ENCODE results near the gene ISM1. TPM values are rescaled to one million over a fixed set of nuclear protein-coding genes. Genes with fewer than 3 reads are reported as not detected.
A peak's percentile ranks its signal among the peaks of the same experiment; 100 is the strongest.

Gene ISM1
- polyA plus RNA-seq, 3 donors: 3.9 to 4.4 (median 4.3) TPM

DNA sequence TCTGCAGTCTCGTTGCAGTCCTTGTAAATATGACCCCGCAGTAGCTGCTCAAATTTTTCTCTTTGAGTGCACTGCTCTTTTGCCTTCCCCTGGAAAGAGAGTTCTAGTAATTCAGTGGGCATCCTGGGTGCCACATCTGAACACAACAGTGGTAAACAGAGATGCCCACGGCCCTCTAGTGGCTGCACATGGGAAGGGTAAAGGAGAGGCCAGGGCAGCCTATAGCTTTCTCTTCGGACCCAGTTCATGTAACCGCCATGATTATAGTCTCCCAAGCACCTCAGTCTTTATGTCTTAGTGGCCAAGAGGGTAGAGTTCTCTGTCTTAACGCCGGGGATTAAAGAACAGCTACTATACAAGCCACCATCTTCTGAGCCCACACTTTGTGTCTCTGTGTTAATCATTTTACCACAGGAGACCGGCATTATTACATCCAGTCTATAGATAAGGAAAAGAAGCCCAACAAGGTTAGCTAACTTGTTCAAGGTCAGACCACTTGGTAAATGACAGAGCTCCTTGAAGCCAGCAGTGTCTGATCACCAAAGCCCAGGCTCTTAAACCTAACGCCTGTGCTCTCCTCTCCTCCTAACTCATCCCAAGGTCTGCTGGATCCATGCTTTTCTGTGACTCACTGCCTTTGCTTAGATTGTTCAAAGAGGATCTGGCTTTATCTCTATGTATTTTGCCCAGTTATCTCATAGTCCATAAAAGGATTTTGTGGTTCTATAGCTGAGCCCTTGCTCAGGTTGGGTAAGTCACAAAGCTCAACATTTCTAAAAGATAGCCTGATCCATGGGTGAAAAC lies 81.8 kb downstream of the ISM1 start:
- DNase-seq (ENCODE audit: low read depth in 3 of 3, low spot score in 2 of 3): peak; percentile 15 to 16 (median 16)

DNA sequence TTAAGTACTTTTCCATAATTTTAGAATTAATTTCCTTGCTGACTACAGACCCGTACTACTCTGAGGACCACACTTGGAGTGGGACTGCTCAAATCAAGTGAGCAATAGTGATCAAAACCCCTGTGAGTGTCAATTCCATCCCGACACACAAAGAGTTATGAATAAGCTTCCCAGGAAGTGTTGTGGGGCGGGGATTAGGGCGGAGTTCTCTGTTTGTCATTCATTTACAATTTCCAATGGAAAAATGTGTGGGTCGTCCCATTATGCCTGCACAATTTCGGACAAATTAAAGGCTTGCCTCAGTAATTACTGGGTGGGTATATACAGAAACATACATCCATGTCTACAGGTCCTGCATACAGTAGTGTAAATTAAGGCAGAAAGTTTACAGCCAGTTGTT lies 84.2 kb downstream of the ISM1 start:
- DNase-seq (ENCODE audit: low read depth in 3 of 3, low spot score in 2 of 3): no peak

DNA sequence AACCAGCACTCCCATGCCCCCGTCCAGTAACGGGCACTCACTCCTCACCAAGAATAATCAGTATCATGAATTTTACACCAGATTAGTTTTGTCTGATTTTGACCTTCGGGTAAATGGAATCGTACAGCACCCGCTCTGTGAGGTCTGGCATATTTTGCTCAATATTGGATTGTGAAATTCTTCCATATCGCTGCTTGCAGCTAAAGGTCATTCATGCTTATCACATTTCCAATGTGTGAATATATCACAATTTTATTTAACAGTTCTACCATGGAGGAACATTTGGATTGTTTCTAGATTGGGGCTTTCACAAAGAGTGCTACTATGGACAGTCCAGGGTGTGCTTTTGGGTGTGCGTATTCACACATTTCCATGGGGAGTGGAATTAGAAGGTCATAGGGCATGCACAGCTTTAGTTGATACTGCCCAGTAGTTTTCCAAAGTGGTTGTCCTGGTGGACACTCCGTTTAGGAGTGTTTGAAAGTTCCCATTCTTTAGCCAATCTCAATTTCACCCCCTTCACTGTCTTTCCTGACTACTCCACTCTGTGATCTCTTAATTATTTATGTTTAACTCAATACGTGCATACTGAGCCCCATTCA lies 86.6 kb downstream of the ISM1 start:
- DNase-seq (ENCODE audit: low read depth in 3 of 3, low spot score in 2 of 3): no peak

DNA sequence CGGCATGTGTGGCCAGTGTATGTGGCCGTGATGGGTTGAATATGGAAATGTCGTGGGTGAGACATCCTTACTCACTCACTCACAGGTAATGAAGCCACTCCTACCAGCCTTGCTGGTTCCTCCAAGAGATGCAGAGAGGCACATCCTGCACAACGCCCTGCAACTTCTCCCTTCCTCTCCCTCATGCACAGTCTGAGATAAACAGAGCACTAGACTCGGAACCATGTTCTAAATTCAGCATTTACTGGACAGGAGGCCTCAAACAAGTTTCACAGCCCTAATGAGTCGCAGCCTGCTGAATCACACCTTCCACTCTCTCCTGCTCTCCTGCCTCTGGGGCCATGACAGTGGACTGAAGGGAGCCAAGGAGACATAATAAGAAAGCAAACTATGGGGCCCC lies 91.2 kb downstream of the ISM1 start:
- DNase-seq (ENCODE audit: low read depth in 3 of 3, low spot score in 2 of 3): no peak

DNA sequence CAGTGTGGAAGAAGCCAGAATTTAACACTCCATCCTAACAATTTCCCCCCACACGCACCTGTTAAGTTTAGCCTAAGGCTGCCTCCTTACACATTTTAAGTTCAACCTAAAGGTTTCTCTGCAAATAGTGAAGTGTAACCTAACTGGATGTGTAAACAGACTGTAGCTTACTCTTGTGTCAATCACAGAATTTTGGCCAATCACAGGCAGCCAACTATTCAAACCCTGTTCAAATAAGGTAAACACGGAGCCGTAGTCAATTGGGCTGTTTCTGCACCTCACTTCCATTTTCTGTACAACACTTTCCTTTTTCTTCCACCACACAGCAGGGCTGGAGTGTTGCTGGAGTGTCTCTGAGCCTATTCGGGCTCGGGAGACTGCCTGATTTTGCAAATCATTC lies 92.1 kb downstream of the ISM1 start:
- DNase-seq (ENCODE audit: low read depth in 3 of 3, low spot score in 2 of 3): no peak

DNA sequence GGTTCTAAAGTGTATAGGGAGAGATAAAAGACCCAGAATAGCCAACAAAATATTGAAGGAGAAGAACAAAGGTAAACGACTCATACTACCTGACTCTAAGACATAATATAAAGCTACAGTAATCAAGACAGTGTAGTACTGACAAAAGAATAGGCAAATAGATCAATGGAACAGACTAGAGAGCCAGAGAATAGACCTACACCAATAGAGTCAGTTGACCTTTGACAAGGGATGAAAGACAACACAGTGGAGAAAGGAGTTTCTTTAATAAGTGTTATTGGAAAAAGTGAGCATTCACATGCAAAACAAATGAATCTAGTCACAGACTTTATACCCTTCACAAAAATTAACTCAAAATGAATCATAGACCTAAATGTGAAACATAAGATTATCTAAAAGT lies 96.4 kb downstream of the ISM1 start:
- no peak for DNase-seq (ENCODE audit: low read depth in 3 of 3, low spot score in 2 of 3)

DNA sequence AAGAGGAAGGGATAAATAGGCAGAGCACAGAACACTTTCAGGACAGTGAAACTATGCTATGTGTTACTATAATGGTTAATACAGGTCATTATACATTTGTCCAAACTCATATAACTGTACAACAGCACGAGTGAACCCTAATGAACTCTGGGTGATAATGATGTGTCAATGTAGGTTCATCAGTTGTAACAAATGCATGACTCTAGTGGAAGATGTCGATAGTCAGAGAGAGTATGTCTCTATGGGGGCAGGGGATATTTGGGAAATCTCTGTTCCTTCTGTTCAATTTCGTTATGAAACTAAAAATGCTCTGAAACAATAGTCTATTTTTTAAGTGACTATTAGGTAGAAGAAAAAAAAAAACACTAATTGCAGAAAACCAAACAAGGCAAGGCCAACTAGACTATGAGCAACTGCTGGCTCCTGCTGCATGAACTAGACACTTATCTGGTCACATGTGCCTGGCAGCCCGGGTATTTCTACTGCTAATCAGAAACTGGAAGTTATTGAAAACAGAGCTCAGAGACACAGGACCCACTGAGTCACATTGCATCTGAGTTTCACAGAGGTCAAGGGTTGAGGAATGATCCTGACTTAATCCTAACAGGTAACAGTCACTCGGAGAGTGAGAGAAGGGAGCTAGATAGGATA lies 97.9 kb downstream of the ISM1 start:
- DNase-seq (ENCODE audit: low read depth in 3 of 3, low spot score in 2 of 3): no peak

DNA sequence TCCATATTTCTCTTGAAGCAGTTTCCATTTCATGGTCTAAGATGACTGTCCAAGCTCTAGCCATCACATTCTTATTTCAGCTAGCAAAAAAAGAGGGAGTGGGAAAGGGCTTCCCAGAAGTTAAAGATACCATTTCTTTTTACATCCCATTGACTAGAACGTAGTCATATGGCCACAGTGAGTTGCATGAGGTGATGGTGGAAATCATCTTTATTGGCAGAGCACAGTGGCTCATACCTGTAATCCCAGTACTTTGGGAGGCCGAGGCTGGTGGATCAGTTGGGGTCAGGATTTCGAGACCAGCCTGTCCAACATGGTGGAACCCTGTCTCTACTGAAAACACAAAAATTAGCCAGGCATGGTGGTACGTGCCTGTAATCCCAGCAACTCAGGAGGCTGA lies 99.6 kb downstream of the ISM1 start:
- DNase-seq (ENCODE audit: low read depth in 3 of 3, low spot score in 2 of 3): no peak

DNA sequence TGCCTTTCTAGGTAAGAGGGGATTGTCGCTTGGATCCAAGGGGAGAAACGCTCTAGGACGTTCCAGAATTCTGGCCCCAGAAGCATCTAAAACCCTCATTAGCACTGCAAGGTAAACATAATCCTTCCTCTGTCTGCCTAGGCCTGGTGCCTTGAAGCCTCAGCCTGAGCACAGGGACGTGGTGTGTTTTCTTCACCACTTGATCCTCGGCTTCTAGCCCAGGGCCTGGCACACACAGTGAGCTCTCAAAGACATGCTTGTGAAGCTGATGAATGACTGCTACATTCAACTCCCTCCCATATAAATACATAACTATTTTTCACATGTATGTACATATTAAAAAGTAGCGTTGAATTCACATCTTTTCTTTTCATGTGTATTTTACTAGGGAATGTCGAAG lies 100.3 kb downstream of the ISM1 start:
- no peak for DNase-seq (ENCODE audit: low read depth in 3 of 3, low spot score in 2 of 3)

DNA sequence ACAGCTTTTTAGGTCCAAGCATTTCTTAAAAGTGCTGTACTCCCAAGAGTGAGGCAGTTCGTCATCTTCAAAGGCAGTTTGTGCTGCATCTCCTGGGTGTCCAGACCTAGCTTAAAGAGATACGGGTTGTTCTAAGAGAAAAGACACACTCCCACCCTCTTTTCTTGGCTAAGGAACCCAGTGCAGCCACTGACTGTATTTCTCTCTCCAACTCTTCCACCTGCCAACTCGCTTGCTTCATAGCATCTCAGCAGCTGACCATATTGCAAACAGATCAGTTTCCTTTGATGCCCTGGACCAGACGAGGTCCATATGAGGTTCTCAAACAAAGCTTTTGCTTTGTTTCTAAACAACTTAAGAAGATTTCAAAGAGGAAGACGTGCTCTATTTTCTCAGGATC lies 101.1 kb downstream of the ISM1 start:
- DNase-seq (ENCODE audit: low read depth in 3 of 3, low spot score in 2 of 3): no peak

DNA sequence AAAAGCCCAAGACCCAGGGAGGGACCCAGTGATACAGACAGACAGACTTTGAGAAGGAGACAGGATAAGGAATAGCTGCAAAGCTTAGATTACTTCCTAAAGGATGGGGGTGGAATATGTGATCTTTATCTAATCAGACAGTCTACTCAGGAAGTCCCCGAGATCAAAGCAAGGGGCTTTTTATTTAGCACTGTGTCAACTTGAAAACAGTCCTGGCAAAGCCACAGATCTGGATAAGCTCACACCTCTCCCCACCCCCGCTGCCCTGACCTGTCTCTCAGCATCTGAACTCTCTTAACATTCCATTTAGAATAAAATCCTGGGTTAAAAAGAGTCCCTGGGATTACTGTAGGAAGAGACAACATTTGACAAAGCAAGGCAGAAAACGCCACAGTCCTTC lies 101.5 kb downstream of the ISM1 start:
- no peak for DNase-seq (ENCODE audit: low read depth in 3 of 3, low spot score in 2 of 3)

DNA sequence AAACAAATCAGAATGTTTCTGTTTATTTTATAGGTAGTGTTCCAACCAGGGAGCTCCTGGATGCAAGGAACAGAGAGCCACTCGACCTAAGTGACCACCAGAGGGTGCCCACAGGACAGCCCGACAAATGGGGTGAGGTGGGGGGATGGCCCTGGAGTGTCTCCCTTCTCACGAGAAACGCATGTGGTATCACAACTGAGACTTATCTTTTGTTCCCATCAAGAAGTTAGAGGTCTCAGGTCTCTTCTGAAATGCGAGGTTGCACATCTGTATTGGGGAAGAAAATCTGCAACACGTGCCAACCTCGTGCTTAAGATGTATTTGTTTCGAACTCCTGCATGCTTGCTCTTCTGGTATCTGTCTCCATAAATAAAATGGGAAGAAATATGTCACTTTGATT lies 104.0 kb downstream of the ISM1 start:
- DNase-seq (ENCODE audit: low read depth in 3 of 3, low spot score in 2 of 3): no peak

DNA sequence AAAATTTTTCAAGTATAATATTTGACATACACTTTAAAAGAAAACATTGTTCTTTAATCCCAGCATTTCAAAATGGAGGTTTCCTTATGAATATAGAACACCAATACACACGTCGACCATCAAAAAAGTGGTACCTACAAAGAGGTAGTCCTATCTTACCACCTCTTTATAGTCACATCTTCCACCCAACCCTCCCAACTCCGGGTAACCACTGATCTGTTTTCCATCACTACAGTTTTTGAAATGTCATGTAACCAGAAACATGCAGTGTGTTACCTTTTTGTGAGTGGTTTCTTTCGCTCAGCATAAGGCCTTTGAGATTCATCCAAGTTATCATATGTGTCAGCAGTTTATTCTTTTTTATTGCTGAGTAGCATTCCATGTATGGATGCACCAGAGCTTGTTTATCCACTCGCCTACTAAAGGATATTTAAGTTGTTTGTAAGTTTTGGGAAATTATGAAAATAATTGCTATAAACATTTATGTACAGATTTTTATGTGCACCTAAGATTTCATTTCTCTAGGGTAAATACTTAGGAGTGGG lies 104.8 kb downstream of the ISM1 start:
- DNase-seq (ENCODE audit: low read depth in 3 of 3, low spot score in 2 of 3): no peak

DNA sequence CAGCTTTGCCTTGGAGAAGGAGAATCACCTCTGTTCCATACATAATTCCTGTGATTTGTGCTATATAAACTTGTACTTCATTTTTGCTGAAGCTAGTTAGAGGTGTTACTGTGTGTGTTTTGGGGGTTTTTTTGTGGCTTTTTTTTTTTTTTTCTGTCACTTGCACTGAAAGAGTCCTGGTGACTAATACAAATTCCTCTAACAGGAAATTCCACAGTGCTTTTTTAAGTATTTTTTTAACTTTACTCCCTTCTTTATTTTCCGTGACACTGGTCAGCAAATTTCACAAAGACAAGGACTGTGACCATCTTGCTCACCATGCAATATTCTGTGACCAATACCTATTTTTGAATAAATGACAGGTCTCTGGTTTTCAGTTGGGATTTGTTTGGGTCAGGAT lies 110.5 kb downstream of the ISM1 start:
- DNase-seq (ENCODE audit: low read depth in 3 of 3, low spot score in 2 of 3): no peak

DNA sequence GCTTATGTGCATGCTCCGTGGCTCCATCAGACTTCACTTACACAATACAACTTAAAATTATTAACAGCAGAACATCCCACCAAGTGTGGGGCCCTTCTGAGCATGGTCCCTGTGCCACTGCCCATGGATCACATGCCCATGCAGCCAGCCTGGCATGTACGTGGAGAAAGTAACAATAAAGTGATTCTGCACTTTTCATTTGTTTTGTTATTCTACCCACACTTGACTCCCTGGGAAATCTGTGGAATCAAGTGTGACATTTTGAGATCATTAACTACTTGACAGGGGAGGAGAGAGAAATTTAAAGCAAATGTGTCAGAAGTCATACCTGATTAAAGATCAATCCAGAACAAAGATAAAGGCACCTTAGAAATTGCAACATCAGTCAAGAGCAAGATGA lies 112.0 kb downstream of the ISM1 start:
- DNase-seq (ENCODE audit: low read depth in 3 of 3, low spot score in 2 of 3): no peak

DNA sequence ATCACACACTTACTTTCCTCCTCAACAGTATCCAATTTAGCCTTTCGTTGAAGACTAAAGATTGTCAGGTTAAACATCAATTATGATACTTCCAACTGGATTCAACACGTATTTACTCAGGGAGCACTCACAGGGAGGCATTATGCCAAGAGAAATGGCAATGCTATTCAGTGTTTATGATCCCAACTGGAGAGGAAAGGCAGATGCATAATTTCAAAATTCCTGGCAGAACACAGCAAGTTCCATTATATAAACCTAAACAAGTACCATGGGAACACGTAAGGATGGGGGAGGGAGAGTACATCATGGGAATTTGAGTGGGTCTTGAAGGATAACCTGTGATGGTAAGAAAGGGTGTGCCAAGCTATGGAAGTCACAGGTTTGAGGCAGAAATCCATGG lies 112.7 kb downstream of the ISM1 start:
- DNase-seq (ENCODE audit: low read depth in 3 of 3, low spot score in 2 of 3): no peak

DNA sequence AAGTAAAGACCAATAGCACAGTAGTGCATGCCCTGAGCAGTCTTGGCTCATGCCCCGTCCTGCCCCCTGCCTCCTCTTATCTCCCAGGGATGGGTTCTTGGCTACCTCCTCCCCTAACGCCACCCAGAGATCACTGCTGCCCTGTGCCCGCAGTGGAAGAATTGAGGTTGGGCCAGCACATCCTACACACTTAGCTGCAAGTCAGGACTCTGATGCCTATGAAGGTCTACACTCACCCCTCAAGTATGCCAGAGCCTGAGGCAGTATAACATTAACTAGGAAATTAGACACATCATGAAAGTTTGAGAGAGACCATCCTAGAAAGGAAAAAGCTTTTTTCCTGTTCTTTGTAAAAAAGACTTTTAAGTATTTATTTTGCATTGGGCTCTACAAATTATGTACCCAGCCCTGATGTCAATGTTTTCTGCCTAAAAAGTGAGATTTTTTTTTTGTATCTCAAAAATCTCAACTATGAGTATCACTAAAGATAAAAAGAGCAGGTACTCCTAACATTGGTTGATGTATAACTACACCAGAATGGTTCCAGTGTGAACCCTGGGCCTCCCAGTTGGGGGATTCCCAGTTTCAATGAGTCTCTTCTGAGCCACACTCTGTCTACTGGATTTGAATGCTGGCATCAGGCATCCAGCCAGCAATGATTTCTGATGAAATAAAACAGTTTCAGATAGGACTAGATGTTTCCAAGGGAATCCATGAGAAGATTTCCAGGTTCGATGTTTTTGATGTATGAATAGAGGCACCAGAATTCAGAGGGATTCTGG lies 115.4 kb downstream of the ISM1 start:
- DNase-seq (ENCODE audit: low read depth in 3 of 3, low spot score in 2 of 3): no peak

DNA sequence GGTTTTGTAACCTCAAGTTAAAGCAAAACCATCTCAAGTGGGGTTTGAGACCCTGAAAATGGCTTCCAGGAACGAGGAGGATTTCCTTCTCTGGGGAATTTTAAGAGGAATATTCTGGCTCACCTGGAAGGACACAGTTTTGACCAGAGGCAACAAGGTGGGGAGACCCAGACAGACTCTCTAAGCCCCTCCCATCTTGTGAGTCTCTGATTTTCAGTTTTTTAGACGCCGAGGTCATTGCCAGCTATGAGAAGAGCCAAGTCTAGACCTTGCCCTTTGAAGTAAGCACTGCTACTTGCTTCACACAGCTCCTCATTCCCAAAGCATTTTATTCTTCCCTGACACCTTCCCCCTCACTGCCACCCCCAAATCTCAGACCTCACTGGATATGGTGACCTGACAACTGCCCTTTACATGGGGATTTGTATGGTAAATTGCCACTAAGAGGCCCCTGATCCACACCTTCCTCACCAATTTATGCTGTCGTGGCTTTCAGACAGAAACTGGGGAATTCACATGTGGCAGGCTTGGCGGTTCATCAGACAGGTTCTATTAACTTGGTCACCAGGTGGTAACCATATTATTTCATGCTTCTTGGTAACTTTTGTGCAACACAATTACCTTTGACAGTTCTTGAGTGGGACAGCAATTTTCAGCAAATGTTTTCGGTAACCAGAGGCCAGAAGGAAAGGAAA lies 116.2 kb downstream of the ISM1 start:
- no peak for DNase-seq (ENCODE audit: low read depth in 3 of 3, low spot score in 2 of 3)

DNA sequence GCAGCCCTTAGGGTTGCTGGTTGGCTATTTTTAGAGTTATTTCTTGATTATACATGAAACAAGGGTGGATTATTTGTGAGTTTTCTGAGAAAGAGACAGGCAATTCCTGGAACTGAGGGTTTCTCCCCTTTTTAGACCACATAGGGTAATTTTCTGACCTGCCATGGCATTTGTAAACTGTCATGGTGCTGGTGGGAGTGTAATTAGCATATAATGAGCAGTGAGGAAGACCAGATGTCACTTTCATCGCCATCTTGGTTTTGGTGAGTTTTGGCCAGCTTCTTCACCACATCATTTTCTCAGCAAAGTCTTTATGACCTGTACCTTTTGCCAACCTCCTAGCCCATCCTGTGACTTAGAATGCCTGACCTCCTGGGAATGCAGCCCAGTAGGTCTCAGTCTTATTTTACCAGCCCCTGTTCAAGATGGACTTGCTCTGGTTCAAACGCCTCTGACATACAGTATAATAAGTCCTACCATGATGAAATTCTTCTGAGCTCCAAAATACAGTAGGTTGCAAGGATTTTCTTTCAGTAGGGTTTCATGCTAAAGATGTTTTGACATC lies 117.1 kb downstream of the ISM1 start:
- no peak for DNase-seq (ENCODE audit: low read depth in 3 of 3, low spot score in 2 of 3)

DNA sequence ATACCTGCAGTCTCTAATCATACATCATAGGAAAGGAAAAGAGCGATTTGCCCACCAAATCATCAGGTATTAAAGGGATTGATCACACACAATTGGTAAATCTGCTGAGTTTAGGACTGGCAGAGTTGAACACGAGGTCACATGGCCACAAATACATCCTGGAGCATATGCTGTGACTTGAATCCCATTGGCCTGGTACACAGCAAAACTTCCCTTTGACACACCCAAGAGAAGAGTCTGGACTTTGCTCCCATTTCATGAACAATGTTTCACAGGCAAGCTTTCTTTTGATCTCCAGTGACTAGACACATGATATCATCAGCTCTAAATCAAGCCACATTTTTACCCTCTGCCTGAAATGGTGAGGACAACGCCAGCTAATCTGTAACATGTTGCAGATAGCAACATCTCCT lies 117.9 kb downstream of the ISM1 start:
- no peak for DNase-seq (ENCODE audit: low read depth in 3 of 3, low spot score in 2 of 3)
